GM12801 (cell line): ENCODE data around the gene YOD1.

Source experiments
- CTCF ChIP-seq: IDR thresholded peaks from one replicate; pipeline ENCODE4 v1.5.1; 2011; ENCODE audit warnings: control low read depth; ENCODE audit not compliant: insufficient read length; ENCODE audit errors: extremely low read depth

Gene YOD1

GRCh38 chr1:207045453-207045852 is 5.6 kb downstream of the YOD1 start:
- TF ChIP-seq CTCF, result no peak

- TF ChIP-seq CTCF, result no peak
Observed at GRCh38 chr1:207040181-207040533, 10.9 kb downstream of the YOD1 start.

GRCh38 chr1:207039380-207040180 is 11.4 kb downstream of the YOD1 start:
- TF ChIP-seq CTCF, result no peak

GRCh38 chr1:207036865-207037264 is 14.1 kb downstream of the YOD1 start:
- no peak for TF ChIP-seq CTCF

GRCh38 chr1:207035877-207036551 is 15.0 kb downstream of the YOD1 start:
- TF ChIP-seq CTCF, result no peak

- TF ChIP-seq CTCF, result no peak
Observed at GRCh38 chr1:207034998-207035397, 16.0 kb downstream of the YOD1 start.

- no peak for TF ChIP-seq CTCF
Observed at GRCh38 chr1:207034208-207034607, 16.8 kb downstream of the YOD1 start.
